Naive thymus-derived CD8-positive, alpha-beta T cell (primary cell): ENCODE data around the gene CCDC102B. TPM values are rescaled to one million over a fixed set of nuclear protein-coding genes. Genes with fewer than 3 reads are reported as not detected.

ENCODE experiments used
- ATAC-seq, 2 donors: fragments of 150-1000 bp; cut with Tn5 transposase in 1 of 2; sonication (Bioruptor Pico), chemical (Tn5 transposase) in 1 of 2; 1 replicate in 1 of 2; 2 replicates in 1 of 2; pipeline ENCODE4 v1.10.0; 2021; ENCODE audit warnings: mild to moderate bottlenecking in 2 of 2, moderate library complexity in 2 of 2
- POLR2A ChIA-PET: fragments of 350-600 bp; sonication (Branson Sonifier 250); formaldehyde crosslinking; loops from one replicate; lab custom pipeline; 2021; ENCODE audit warnings: antibody characterized with exemption; lab: Charles Lee
- DNase-seq, 10 donors: peaks; one replicate each; pipeline versions ENCODE4 v3.0.0 to v3.0.0-alpha.2; 2020 to 2022
- H3K27ac Mint-ChIP-seq, 10 donors: one replicate each; pipeline ENCODE4 v1.8.0; 2020 to 2022; ENCODE audit warnings: mild to moderate bottlenecking in 10 of 10, mixed read lengths in 10 of 10, moderate library complexity in 4 of 10, inconsistent platforms in 1 of 10
- H3K27me3 Mint-ChIP-seq, 5 donors: one replicate each; pipeline ENCODE4 v1.8.0; 2021 to 2022; ENCODE audit warnings: mixed read lengths in 5 of 5
- H3K36me3 Mint-ChIP-seq, 3 donors: one replicate each; pipeline ENCODE4 v1.8.0; 2020 to 2022; ENCODE audit warnings: mixed read lengths in 3 of 3, mild to moderate bottlenecking in 2 of 3, inconsistent platforms in 1 of 3
- H3K4me1 Mint-ChIP-seq, 4 donors: one replicate each; pipeline ENCODE4 v1.8.0; 2021 to 2022; ENCODE audit warnings: mixed read lengths in 4 of 4
- H3K4me3 Mint-ChIP-seq, 10 donors: one replicate each; pipeline ENCODE4 v1.8.0; 2020 to 2022; ENCODE audit warnings: mild to moderate bottlenecking in 10 of 10, mixed read lengths in 10 of 10, moderate library complexity in 6 of 10, inconsistent platforms in 1 of 10
- H3K9me3 Mint-ChIP-seq, 9 donors: one replicate each; pipeline ENCODE4 v1.8.0; 2020 to 2022; ENCODE audit warnings: mixed read lengths in 9 of 9, mild to moderate bottlenecking in 3 of 9, inconsistent platforms in 1 of 9, moderate library complexity in 1 of 9
- polyA plus RNA-seq, 3 donors: library from polyadenylated mRNA; unstranded; fragments of 300-500 nt; fragmentation: Illumina TruSeq; gene quantifications; one replicate each; pipeline ENCODE4 v1.2.3, GENCODE V29; 2021
- total RNA-seq, 8 experiments: library from RNA in 2 of 8; stranded (reverse) in 2 of 8; gene quantifications; one replicate each; pipeline ENCODE4 v1.2.3 and lab custom pipeline; 2021 to 2026

The CCDC102B gene
- total and polyA plus RNA-seq, 5 experiments from 2014 or later, result 6.1 to 9.2 (median 8.1) TPM

- Mint-ChIP-seq H3K36me3 (no peaks in the 10 kb centered on the region), H3K4me1 (no peaks in the 10 kb centered on the region), H3K9me3 (peaks cover 0 to 7% (median 0%) of the 10 kb centered on the region in 9 donors), H3K27ac (no peak overlapping the region), H3K4me3 (no peak overlapping the region), H3K27me3 (no peaks in the 10 kb centered on the region)
- DNase-seq (no peak), ATAC-seq (no peak)
- POLR2A ChIA-PET, result no interaction called here
These were observed 299.5 kb downstream of the CCDC102B start for GRCh38 chr18:69097349-69097748.

- H3K4me3 Mint-ChIP-seq, result no peak overlapping the region
- no peaks in the 10 kb centered on the region for H3K36me3 Mint-ChIP-seq
- no peak overlapping the region for H3K27ac Mint-ChIP-seq
- H3K4me1 Mint-ChIP-seq, result no peaks in the 10 kb centered on the region
- POLR2A ChIA-PET, result no interaction called here
- peaks cover 0 to 7% (median 0%) of the 10 kb centered on the region in 9 donors for H3K9me3 Mint-ChIP-seq
- no peak for ATAC-seq
- H3K27me3 Mint-ChIP-seq, result no peaks in the 10 kb centered on the region
- no peak for DNase-seq
These were observed 305.1 kb downstream of the CCDC102B start for GRCh38 chr18:69102959-69103358.

Other genes starting within 250 kb of the CCDC102B start
- gene TMX3, start 83.0 kb upstream of the CCDC102B start, total RNA-seq, result 10 to 100 TPM; 66.6 to 72.4 TPM
- gene TMX3, start 83.0 kb upstream of the CCDC102B start, polyA plus RNA-seq, result 10 to 100 TPM; 13.0 to 18.5 (median 17.7) TPM